Cardiac fibroblast (primary cell): ENCODE data around the gene LSR.

Experiments
- DNase-seq, 2 donors: peaks; one replicate each; pipeline versions ENCODE4 v3.0.0 to v3.0.0-alpha.2; 2010; ENCODE audit warnings: low read depth in 2 of 2
- H3K4me3 ChIP-seq, 2 donors: replicated peaks in 1 of 2; 1 replicate in 1 of 2; 2 replicates in 1 of 2; pipeline ENCODE4 v1.5.1; 2011; ENCODE audit warnings: low read depth in 2 of 2, low read length in 2 of 2, mild to moderate bottlenecking in 2 of 2, moderate library complexity in 1 of 2
- CTCF ChIP-seq: IDR thresholded peaks from one replicate; pipeline ENCODE4 v1.5.1; 2011; ENCODE audit warnings: low read depth, mild to moderate bottlenecking, low read length, inconsistent platforms

Gene LSR

GRCh38 chr19:35265900-35266519, 17.2 kb downstream of the LSR start:
- H3K4me3 ChIP-seq: no peak overlapping the region
- no peak for TF ChIP-seq CTCF
- DNase-seq: no peak

GRCh38 chr19:35266520-35267352, 17.9 kb downstream of the LSR start:
- DNase-seq: no peak

GRCh38 chr19:35267353-35267817, 18.6 kb downstream of the LSR start:
- no peak for TF ChIP-seq CTCF
- peak overlapping the region; percentile 81 to 83 for H3K4me3 ChIP-seq
- peak in 1 of 2 donors; percentile 37 for DNase-seq

More at GRCh38 chr19:35266520-35267352, 17.9 kb downstream of the LSR start:
- TF ChIP-seq CTCF: no peak
- H3K4me3 ChIP-seq: peak overlapping the region; percentile 81 to 83

- peak overlapping the region; percentile 81 to 83 for H3K4me3 ChIP-seq
- DNase-seq: peak; percentile 66 to 82
These were observed 19.2 kb downstream of the LSR start for GRCh38 chr19:35267818-35268535.

GRCh38 chr19:35268536-35269437, 20.0 kb downstream of the LSR start, which contains the start of gene USF2:
Gene USF2 (plus strand): TSS chr19:35268962. CDS start chr19:35269102, 140 bp downstream.
- peak; percentile 67 to 86 for DNase-seq
- no peak for TF ChIP-seq CTCF
- H3K4me3 ChIP-seq: peak within 1 kb of the TSS; percentile 81 to 83

More at GRCh38 chr19:35267818-35268535, 19.2 kb downstream of the LSR start:
- TF ChIP-seq CTCF: no peak
